HL-60 (cell line): ENCODE data around the gene TGFA.

ENCODE experiments used
- TF ChIP-seq, protein P1 (sequence below): IDR thresholded peaks from one replicate; pipeline ENCODE4 v1.5.1; 2011; ENCODE audit warnings: low read length, control low read depth, inconsistent platforms; ENCODE audit not compliant: insufficient read depth
- TF ChIP-seq, protein P2 (sequence below): IDR thresholded peaks from 2 replicates; pipeline ENCODE4 v1.6.1; 2012; ENCODE audit warnings: low read depth; ENCODE audit not compliant: insufficient replicate concordance

DNA sequence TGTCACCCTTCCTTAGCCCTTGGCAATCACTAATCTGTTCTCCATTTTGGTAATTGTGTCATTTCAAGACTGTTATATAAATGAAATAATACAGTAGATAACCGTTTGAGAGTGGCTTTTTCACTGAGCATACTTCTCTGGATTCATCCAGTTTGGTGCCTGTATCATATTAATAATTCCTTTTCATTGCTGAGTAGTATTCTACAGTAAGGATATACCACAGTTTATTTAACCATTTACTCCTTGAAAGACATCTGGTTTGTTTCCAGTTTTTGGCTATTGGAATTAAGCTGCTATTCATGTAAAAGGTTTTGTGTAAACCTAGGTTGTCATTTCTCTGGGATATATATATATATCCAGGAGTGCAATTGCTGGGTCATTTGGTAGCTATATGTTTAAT, 44.6 kb upstream of the TGFA start:
- TF ChIP-seq, protein P1, sequence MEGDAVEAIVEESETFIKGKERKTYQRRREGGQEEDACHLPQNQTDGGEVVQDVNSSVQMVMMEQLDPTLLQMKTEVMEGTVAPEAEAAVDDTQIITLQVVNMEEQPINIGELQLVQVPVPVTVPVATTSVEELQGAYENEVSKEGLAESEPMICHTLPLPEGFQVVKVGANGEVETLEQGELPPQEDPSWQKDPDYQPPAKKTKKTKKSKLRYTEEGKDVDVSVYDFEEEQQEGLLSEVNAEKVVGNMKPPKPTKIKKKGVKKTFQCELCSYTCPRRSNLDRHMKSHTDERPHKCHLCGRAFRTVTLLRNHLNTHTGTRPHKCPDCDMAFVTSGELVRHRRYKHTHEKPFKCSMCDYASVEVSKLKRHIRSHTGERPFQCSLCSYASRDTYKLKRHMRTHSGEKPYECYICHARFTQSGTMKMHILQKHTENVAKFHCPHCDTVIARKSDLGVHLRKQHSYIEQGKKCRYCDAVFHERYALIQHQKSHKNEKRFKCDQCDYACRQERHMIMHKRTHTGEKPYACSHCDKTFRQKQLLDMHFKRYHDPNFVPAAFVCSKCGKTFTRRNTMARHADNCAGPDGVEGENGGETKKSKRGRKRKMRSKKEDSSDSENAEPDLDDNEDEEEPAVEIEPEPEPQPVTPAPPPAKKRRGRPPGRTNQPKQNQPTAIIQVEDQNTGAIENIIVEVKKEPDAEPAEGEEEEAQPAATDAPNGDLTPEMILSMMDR, result no peak
- TF ChIP-seq, protein P2, sequence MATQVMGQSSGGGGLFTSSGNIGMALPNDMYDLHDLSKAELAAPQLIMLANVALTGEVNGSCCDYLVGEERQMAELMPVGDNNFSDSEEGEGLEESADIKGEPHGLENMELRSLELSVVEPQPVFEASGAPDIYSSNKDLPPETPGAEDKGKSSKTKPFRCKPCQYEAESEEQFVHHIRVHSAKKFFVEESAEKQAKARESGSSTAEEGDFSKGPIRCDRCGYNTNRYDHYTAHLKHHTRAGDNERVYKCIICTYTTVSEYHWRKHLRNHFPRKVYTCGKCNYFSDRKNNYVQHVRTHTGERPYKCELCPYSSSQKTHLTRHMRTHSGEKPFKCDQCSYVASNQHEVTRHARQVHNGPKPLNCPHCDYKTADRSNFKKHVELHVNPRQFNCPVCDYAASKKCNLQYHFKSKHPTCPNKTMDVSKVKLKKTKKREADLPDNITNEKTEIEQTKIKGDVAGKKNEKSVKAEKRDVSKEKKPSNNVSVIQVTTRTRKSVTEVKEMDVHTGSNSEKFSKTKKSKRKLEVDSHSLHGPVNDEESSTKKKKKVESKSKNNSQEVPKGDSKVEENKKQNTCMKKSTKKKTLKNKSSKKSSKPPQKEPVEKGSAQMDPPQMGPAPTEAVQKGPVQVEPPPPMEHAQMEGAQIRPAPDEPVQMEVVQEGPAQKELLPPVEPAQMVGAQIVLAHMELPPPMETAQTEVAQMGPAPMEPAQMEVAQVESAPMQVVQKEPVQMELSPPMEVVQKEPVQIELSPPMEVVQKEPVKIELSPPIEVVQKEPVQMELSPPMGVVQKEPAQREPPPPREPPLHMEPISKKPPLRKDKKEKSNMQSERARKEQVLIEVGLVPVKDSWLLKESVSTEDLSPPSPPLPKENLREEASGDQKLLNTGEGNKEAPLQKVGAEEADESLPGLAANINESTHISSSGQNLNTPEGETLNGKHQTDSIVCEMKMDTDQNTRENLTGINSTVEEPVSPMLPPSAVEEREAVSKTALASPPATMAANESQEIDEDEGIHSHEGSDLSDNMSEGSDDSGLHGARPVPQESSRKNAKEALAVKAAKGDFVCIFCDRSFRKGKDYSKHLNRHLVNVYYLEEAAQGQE, result no peak
